Stomach (tissue), 19 donors: Measurements from ENCODE around the gene COL6A5. TPM values are rescaled to one million over a fixed set of nuclear protein-coding genes. Genes with fewer than 3 reads are reported as not detected.

Experiments
- DNase-seq, 2 donors: peaks; one replicate each; pipeline versions ENCODE4 v3.0.0 to v3.0.0-alpha.2; 2013 to 2019
- H3K27ac ChIP-seq, 5 donors: fragments of 200-600 bp in 4 of 5; sonication (generic) in 4 of 5; one replicate each; pipeline ENCODE4 v1.5.1; 2013 to 2019; ENCODE audit warnings: mild to moderate bottlenecking in 1 of 5, moderate library complexity in 1 of 5
- H3K27me3 ChIP-seq, 3 donors: fragments of 200-600 bp; sonication (generic); one replicate each; pipeline ENCODE4 v1.5.1; 2017 to 2019; ENCODE audit warnings: mixed run types in 1 of 3
- H3K36me3 ChIP-seq, 4 donors: fragments of 200-600 bp; sonication (generic); 1 replicate in 3 of 4; 2 replicates in 1 of 4; pipeline ENCODE4 v1.5.1; 2016 to 2019
- H3K4me1 ChIP-seq, 4 donors: fragments of 200-600 bp; sonication (generic); one replicate each; pipeline ENCODE4 v1.5.1; 2016 to 2019
- H3K4me3 ChIP-seq, 4 donors: fragments of 200-600 bp; sonication (generic) in 3 of 4; one replicate each; pipeline ENCODE4 v1.5.1; 2016 to 2019; ENCODE audit warnings: mild to moderate bottlenecking in 1 of 4
- H3K9me3 ChIP-seq, 4 donors: fragments of 200-600 bp; sonication (generic); one replicate each; pipeline ENCODE4 v1.5.1; 2016 to 2019
- EP300 ChIP-seq: sonication (generic); formaldehyde crosslinking; IDR thresholded peaks from one replicate; pipeline ENCODE4 v1.6.1; 2017; ENCODE audit warnings: antibody characterized with exemption
- POLR2A ChIP-seq, 4 donors: fragments of 450-650 bp; IDR thresholded peaks; one replicate each; pipeline ENCODE4 v1.6.1; 2016; ENCODE audit warnings: antibody characterized with exemption in 4 of 4, control low read depth in 2 of 4, mild to moderate bottlenecking in 1 of 4, moderate library complexity in 1 of 4
- POLR2AphosphoS5 ChIP-seq, 3 donors: sonication (generic); formaldehyde crosslinking; IDR thresholded peaks; one replicate each; pipeline ENCODE4 v1.6.1; 2016; ENCODE audit warnings: antibody characterized with exemption in 3 of 3
- WGBS, 5 donors: extraction: QIAGEN DNeasy Blood & Tissue Kit in 3 of 5; methylation state at CpG; one replicate each; pipeline versions ENCODE4 v1.1.5 to v1.1.7; 2013 to 2018; 5-methylcytosine and 5-hydroxymethylcytosine counted together
- intact Hi-C: fragments of 100-400 bp; cut with DNase I; formaldehyde crosslinking; loops from one replicate; pipeline ENCODE4 v1.15.1; 2023; ENCODE audit warnings: low total_unique reads
- long read RNA-seq, 10 donors: transcript quantifications; one replicate each; lab custom pipeline, GENCODE V29; 2026
- polyA plus RNA-seq, 3 donors: library from polyadenylated mRNA; stranded (reverse); fragments of 200-250 nt; gene quantifications; one replicate each; pipeline ENCODE4 v1.2.3, GENCODE V29; 2013
- total RNA-seq, 5 donors: library from RNA; depleted of rRNA; stranded (reverse); fragments of >200 nt; gene quantifications; one replicate each; pipeline versions ENCODE4 v1.1.0 to v1.2.3, GENCODE V29; 2014 to 2016
- TF ChIP-seq, protein P1 (sequence below), 7 experiments: fragments of 450-650 bp in 4 of 7; fragments of 200-600 bp in 3 of 7; sonication (generic) in 3 of 7; IDR thresholded peaks; one replicate each; pipeline ENCODE4 v1.5.1; 2016 to 2019; ENCODE audit warnings: antibody characterized with exemption in 7 of 7, control low read depth in 2 of 7, mild to moderate bottlenecking in 1 of 7
- donor health status: healthy with polysubstance abuse.
- donor health status: Bipolar disorder and iron deficiency.
- donor health status: healthy.

The COL6A5 gene, protein sequence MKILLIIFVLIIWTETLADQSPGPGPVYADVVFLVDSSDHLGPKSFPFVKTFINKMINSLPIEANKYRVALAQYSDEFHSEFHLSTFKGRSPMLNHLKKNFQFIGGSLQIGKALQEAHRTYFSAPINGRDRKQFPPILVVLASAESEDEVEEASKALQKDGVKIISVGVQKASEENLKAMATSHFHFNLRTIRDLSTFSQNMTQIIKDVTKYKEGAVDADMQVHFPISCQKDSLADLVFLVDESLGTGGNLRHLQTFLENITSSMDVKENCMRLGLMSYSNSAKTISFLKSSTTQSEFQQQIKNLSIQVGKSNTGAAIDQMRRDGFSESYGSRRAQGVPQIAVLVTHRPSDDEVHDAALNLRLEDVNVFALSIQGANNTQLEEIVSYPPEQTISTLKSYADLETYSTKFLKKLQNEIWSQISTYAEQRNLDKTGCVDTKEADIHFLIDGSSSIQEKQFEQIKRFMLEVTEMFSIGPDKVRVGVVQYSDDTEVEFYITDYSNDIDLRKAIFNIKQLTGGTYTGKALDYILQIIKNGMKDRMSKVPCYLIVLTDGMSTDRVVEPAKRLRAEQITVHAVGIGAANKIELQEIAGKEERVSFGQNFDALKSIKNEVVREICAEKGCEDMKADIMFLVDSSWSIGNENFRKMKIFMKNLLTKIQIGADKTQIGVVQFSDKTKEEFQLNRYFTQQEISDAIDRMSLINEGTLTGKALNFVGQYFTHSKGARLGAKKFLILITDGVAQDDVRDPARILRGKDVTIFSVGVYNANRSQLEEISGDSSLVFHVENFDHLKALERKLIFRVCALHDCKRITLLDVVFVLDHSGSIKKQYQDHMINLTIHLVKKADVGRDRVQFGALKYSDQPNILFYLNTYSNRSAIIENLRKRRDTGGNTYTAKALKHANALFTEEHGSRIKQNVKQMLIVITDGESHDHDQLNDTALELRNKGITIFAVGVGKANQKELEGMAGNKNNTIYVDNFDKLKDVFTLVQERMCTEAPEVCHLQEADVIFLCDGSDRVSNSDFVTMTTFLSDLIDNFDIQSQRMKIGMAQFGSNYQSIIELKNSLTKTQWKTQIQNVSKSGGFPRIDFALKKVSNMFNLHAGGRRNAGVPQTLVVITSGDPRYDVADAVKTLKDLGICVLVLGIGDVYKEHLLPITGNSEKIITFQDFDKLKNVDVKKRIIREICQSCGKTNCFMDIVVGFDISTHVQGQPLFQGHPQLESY (N-terminal part only)
- total RNA-seq (1 to 10 TPM in 1 of 5 donors, under 1 TPM in 2, not detected in 2; 0.45 to 3.3 (median 0.72) TPM), polyA plus RNA-seq (1 to 10 TPM in 1 of 3 donors, under 1 TPM in 2; 0.05 to 1.7 (median 0.12) TPM)
- long read RNA-seq, donor 1: 0 reads
- long read RNA-seq, donor 2: 0 reads
- long read RNA-seq, donor 3: 0 reads
- long read RNA-seq, donor 4: 0 reads
- long read RNA-seq, donor 5: 0 reads
- long read RNA-seq, donor 6: 0 reads
- long read RNA-seq, donor 7: 0 reads
- long read RNA-seq, donor 8: 0 reads
- long read RNA-seq, donor 9: 0 reads
- long read RNA-seq, donor 10: 0 reads

DNA sequence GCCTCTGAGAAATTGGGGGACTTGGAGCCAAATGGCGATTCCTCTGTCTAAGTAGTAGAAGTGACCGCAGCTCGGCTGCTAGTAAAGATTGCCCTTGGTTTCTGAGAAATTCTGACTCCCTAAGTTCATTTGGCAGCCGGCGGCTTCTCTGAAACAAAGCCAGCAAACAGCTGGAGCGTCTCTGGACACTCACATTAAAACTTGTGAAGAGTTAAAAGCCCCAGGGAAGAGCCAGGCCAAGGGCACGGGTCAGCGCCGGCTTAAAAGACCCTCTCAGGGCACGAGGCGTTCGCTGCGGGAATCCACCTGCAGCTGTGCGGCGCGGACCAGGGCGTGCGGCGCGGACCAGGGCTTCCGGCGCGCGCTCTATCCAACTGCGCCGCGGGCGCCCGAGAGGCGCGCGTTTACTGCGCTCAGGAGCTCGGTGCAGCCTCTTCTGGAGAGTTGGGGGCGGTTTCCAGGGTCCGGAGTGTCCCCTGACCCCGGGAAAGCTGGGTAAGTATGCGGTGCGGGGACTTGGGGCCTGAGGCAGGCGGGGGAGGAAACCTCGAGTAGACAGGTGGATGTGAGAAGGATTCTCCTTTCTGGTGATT is at the start of gene COL6A5:
Gene COL6A5, plus strand, starts transcription at position 186 of the 593 bp plus-strand sequence. CDS start 27,967 bp downstream, outside the sequence.
- TF ChIP-seq POLR2A (IDR thresholded peaks at IDR 0.05) (no peak), EP300 (no peak), POLR2AphosphoS5 (IDR thresholded peaks at IDR 0.05) (no peak)
- TF ChIP-seq, protein P1, sequence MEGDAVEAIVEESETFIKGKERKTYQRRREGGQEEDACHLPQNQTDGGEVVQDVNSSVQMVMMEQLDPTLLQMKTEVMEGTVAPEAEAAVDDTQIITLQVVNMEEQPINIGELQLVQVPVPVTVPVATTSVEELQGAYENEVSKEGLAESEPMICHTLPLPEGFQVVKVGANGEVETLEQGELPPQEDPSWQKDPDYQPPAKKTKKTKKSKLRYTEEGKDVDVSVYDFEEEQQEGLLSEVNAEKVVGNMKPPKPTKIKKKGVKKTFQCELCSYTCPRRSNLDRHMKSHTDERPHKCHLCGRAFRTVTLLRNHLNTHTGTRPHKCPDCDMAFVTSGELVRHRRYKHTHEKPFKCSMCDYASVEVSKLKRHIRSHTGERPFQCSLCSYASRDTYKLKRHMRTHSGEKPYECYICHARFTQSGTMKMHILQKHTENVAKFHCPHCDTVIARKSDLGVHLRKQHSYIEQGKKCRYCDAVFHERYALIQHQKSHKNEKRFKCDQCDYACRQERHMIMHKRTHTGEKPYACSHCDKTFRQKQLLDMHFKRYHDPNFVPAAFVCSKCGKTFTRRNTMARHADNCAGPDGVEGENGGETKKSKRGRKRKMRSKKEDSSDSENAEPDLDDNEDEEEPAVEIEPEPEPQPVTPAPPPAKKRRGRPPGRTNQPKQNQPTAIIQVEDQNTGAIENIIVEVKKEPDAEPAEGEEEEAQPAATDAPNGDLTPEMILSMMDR (IDR thresholded peaks at IDR 0.05): no peak
- no peak within 1 kb of the TSS for H3K27ac ChIP-seq
- no peaks in the 10 kb centered on the region for H3K9me3 ChIP-seq
- H3K4me1 ChIP-seq: peaks cover 0 to 9% (median 4%) of the 10 kb centered on the region in 4 donors
- H3K4me3 ChIP-seq: peak within 1 kb of the TSS in 3 of 4 donors; percentile 4 to 25 (median 5)
- H3K36me3 ChIP-seq: no peaks in the 10 kb centered on the region
- 2 to 9% (median 5%) methylated on average over 7 to 41 of the region's 41 CpGs for WGBS, 5 donors
- H3K27me3 ChIP-seq: peaks cover 0 to 31% (median 16%) of the 10 kb centered on the region in 3 donors
- DNase-seq: peak in 1 of 2 donors; percentile 40
- intact Hi-C loops: no loop called here

GRCh38 chr3:130299531-130299930 is 45.9 kb upstream of the COL6A5 start:
- no peak for TF ChIP-seq EP300
- TF ChIP-seq POLR2A (IDR thresholded peaks at IDR 0.05): no peak
- TF ChIP-seq POLR2AphosphoS5 (IDR thresholded peaks at IDR 0.05): no peak
- TF ChIP-seq, protein P1 (IDR thresholded peaks at IDR 0.05): no peak
- no peaks in the 10 kb centered on the region for H3K4me1 ChIP-seq
- DNase-seq: no peak
- no peaks in the 10 kb centered on the region for H3K36me3 ChIP-seq
- 51 to 66% (median 57%) methylated on average over 2 of the region's 2 CpGs for WGBS, 5 donors
- no peak overlapping the region for H3K27ac ChIP-seq
- no peaks in the 10 kb centered on the region for H3K27me3 ChIP-seq
- intact Hi-C loops: no loop called here
- H3K9me3 ChIP-seq: no peaks in the 10 kb centered on the region
- H3K4me3 ChIP-seq: no peak overlapping the region

DNA sequence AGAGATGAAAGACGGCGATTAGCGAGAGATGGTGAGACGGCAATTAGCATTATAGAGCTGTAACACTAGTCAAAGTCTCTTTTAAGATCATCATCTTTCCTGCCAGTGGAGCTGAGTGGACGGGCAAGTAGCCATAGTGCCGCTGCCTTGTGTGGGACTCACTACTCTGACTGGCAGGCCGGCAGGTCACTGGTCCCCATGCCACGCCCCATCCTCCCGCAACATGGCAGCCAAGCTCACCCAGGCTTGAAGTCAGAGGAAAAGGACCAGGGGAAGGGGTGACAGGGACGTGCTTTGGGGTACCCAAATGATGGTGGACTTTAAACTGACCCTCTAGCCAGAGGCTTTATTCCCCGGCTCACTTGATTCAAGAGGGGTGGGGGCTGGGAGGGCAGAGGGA is 44.6 kb upstream of the COL6A5 start:
- Histone ChIP-seq H3K4me3 (no peak overlapping the region), H3K27me3 (no peaks in the 10 kb centered on the region), H3K36me3 (no peaks in the 10 kb centered on the region), H3K9me3 (no peaks in the 10 kb centered on the region), H3K4me1 (no peaks in the 10 kb centered on the region), H3K27ac (no peak overlapping the region)
- DNase-seq: no peak
- TF ChIP-seq POLR2AphosphoS5 (IDR thresholded peaks at IDR 0.05): no peak
- WGBS, 5 donors: 86 to 95% (median 94%) methylated on average over 11 of the region's 11 CpGs
- intact Hi-C loops: no loop called here

- Histone ChIP-seq H3K9me3 (peaks cover 0 to 8% (median 2%) of the 10 kb centered on the region in 4 donors), H3K27me3 (no peaks in the 10 kb centered on the region), H3K27ac (no peak overlapping the region), H3K36me3 (no peaks in the 10 kb centered on the region), H3K4me1 (no peaks in the 10 kb centered on the region), H3K4me3 (no peak overlapping the region)
- intact Hi-C loops: no loop called here
- no peak for DNase-seq
- TF ChIP-seq, protein P1 (IDR thresholded peaks at IDR 0.05): no peak
- no peak for TF ChIP-seq POLR2AphosphoS5 (IDR thresholded peaks at IDR 0.05)
- 58 to 69% (median 66%) methylated on average over 4 of the region's 4 CpGs for WGBS, 5 donors
Observed at GRCh38 chr3:130310109-130310508, 35.4 kb upstream of the COL6A5 start.
